NCI-H82 treated with DMSO at 0.1 percent for 48 hours (cell line): ENCODE results near the gene CDH24.

Source experiments
- DNase-seq: peaks from one replicate; lab custom pipeline; 2025; ENCODE audit not compliant: unreplicated experiment; lab: John Stamatoyannopoulos, UW

The CDH24 gene

GRCh38 chr14:23090254-23090636 lies 32.9 kb upstream of the CDH24 start:
- DNase-seq = no peak

GRCh38 chr14:23089498-23090253 lies 32.4 kb upstream of the CDH24 start:
- DNase-seq = no peak

- DNase-seq = no peak
These were observed 29.2 kb upstream of the CDH24 start for GRCh38 chr14:23086565-23086964.

GRCh38 chr14:23085458-23085857 lies 28.1 kb upstream of the CDH24 start:
- DNase-seq = no peak

DNA sequence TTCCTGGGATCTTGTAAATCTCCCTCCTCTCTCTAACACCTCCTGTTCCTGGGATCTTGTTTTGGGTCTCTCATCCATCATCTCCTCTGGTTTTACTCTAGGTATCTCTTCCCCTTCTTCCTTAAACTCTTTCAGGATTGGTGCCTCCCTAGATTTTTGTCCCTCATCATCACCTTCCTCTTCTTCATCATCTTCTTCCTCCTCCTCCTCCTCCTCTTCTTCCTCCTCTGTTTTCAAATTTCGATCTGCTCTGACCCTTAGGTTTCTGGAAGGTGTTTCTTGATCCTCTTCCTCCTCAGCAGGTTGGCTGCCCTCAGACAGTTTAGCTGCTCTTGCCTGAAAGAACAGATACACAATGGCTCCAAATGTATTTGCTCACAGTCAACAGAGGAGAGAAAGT lies 23.2 kb upstream of the CDH24 start:
- DNase-seq = no peak

DNA sequence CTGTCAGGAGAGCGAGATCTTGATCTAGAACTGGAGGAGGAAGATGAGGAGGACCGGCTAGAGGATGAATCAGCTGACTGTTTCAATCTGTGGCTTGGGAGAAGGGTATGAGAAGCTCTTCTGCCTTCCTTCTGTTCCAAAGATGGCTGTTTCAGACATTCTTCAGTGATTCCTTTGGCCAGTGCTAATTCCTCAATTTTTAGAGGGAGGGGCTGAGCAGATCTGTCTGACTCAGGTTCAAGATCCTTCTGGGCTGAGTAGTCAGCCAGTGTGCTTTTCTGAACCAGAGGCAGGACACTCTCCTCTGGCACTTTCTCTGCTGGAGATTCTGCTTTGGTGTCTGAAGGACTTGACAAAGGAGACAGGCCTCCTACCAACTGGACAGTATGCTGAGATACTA lies 22.4 kb upstream of the CDH24 start:
- no peak for DNase-seq

- no peak for DNase-seq
These were observed 21.4 kb upstream of the CDH24 start for GRCh38 chr14:23078692-23079116.

DNA sequence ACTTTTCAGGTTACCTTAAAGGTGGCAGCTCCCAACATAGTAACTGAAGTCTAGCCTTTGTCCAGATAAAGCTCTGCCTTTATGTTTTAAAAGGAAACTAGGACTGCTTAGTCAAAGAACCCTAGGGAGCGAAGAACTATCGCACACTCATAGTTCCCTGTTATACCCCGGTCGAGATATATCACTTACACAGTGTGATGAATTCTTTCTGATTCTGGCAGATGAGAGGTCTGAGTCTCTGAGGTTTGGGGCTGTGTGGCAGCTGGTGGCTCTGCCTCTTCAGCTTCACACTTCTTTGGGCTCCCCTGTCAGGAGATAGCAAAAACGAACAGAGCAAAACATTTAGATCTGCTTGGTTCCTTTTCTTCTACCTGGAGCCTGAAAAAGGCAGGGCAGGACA lies 20.6 kb upstream of the CDH24 start:
- no peak for DNase-seq

GRCh38 chr14:23076785-23077408 lies 19.6 kb upstream of the CDH24 start:
- no peak for DNase-seq

DNA sequence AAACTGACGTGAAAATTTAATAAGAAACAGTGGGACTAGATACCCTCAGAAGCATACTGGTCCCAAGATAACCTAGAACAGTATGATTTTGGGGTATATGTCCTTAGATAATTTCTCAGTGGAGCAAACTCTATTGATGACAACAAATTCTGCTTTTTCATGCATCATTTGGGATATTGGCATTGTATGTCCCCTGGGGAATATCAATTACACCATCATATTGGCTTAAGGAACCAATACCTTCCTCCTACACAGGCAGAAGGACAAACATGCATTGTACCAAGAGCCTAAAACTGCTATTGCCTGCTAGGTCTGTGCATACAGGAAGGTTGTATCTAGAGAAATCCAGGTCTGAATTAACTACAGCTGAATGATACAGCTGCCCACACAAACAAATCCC lies 17.6 kb upstream of the CDH24 start:
- no peak for DNase-seq

DNA sequence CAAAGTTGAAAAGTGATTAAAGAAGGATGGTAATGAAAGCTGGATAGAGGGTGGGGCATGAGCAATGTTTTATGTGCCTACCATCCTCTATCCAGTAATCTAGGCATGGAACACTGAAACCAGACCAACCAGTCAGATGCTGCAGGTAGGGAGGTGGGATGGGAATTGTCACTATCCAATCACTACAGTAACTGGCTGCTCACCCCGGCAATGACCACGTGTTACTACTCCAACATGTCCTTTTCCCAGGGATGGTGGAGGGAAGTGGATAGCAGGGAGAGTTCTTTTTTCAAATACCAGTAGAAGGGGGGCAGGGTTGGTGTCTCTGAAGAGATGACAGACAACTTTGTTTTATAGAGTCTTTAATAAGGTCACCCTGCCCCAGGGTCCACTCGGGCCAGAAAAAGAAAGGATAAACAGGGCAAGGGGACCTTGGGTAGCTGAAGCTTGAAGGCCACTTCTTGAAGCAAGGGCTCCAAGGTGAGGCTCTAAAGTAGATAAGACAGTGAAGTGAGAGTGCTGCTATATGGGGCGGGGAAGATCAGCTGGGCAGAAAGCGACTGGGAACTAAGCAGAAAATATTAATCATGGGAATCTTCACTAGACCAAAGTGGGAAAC lies 14.7 kb upstream of the CDH24 start:
- no peak for DNase-seq

- DNase-seq = no peak
These were observed 14.1 kb upstream of the CDH24 start for GRCh38 chr14:23071244-23071920.

- no peak for DNase-seq
These were observed 13.2 kb upstream of the CDH24 start for GRCh38 chr14:23070262-23071129.

DNA sequence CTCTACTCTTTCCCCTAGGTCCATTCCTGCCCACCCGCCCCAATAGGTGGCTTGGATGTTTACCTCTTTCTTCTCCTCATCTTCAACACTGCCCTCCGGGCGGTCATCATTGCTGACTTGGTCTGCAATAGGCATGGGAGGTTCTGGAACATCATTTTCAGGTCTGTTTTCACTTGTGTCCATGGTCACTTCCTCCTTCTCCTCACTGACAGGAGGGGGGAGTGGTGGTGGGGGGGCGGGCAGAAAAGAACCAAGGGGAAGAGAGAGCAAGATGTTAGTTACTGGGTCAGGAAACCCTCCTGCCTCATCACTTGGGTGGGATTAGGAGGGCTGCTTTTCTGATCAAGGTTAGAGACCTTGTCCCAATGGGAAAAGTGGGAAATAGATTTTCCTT lies 12.1 kb upstream of the CDH24 start:
- no peak for DNase-seq

DNA sequence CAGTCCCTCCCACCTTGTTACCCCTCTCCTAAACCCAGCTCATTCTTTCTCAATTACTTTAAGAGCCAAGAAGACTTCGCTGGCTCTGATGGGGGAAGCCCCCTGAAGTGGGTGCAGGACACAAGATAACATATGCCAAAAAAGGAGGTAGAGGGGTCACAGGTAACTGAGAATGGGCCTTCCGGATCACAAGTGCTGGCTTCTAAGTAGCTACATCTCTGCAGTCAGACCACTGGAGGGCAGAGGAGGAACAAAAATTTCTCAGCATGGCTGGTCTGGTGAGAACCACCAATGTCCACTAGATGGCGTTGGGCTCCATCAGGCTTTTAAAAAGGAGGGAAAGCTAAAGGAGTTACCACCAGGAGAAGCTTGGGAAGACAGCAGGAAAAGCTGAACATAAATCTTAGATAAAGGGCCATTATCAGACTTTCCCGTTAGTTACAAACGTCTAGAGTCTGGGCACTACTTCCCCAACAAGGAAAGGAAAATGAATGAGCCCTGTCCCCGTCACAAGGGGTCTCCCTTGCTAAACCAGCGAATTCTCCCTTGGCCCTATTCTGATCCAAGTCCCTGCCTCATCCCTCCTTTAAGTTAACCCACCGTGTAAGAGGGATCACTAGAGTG lies 11.6 kb upstream of the CDH24 start:
- DNase-seq = no peak

- DNase-seq = no peak
These were observed 10.8 kb upstream of the CDH24 start for GRCh38 chr14:23067847-23068788.

DNA sequence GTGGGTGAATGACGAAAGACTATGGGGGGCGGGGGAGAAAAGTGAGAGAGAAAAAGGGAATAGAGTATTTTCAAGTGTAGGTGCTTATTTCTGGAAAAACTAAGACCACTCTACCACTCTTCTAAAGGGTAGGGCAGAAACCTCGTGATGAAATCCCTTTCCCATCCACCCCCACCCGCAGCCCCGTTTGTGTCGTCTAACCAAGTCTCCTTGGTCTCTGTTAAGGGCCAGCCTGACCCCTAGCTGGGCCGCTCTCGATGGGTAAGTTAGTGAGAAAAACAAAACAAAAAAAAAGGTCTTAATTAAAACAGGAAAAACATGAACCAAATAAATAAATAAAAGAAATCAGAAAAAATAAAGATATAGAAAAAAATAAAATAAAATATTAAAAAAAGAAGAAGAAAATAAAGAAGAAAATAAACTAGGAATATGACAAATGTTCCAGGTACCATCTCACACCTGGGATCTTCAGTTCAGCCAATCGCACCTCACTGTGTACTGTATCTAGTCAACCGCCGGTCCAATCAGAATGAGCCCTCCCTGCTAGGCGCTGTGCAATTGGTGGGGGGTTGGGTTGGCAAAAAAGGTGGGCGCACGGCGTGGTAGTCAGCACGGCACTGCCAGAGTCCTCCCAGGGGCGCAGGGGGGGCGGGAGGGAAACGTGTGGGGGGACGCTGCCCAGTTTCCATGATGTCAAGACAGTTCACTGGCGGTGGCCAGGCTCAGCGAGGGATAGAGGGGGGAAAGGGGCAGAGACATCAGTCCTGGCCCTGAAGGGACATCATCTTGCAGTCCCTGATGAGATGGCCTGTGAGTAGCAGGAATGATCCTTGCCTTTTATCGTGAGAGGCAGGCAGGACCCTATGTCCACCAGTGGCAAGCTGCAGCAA lies 9.8 kb upstream of the CDH24 start:
- no peak for DNase-seq

DNA sequence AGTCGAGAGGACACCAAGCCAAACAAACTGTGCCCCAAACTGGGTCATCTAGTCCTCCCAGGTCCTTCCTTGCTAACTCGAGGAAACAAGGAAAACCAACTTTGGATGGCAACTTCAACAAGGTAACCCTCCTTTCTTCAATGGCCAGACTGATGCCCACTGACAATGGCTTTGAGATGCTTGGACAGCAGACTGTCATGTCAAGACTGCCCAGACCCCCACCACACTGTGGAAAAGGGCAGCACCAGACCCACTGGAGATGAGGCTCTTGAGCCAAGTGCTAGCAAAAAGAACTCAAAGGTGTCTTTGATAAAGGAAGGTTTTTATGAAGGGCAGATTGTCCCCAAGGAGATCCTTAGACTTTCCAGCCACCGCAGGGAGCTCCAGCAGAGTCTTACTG lies 9.0 kb upstream of the CDH24 start:
- no peak for DNase-seq
